Liver (tissue), 9 donors: ENCODE results near the gene TM7SF2. TPM values are rescaled to one million over a fixed set of nuclear protein-coding genes. Genes with fewer than 3 reads are reported as not detected.

Experiments
- DNase-seq: peaks from one replicate; pipeline ENCODE4 v3.0.0-alpha.2; 2017; ENCODE audit warnings: low spot score
- H3K27ac ChIP-seq, 2 donors: one replicate each; pipeline ENCODE4 v1.7.0; 2013; ENCODE audit warnings: inconsistent platforms in 2 of 2, low read length in 2 of 2, control low read depth in 1 of 2, low read depth in 1 of 2, mild to moderate bottlenecking in 1 of 2
- H3K27me3 ChIP-seq, 4 donors: one replicate each; pipeline versions ENCODE4 v1.6.1 to v1.7.0; 2013; ENCODE audit warnings: low read length in 3 of 4, inconsistent platforms in 1 of 4, mild to moderate bottlenecking in 1 of 4, moderate library complexity in 1 of 4; ENCODE audit not compliant: control insufficient read depth in 4 of 4, insufficient read depth in 4 of 4
- H3K36me3 ChIP-seq, 4 donors: one replicate each; pipeline versions ENCODE4 v1.6.1 to v1.7.0; 2013; ENCODE audit warnings: low read length in 3 of 4, mild to moderate bottlenecking in 3 of 4, low read depth in 1 of 4, moderate library complexity in 1 of 4; ENCODE audit not compliant: control insufficient read depth in 4 of 4, insufficient read depth in 3 of 4
- H3K4me1 ChIP-seq, 4 donors: one replicate each; pipeline versions ENCODE4 v1.6.1 to v1.7.0; 2013; ENCODE audit warnings: low read length in 3 of 4, mild to moderate bottlenecking in 3 of 4, moderate library complexity in 1 of 4; ENCODE audit not compliant: control insufficient read depth in 4 of 4, insufficient read depth in 4 of 4
- H3K4me3 ChIP-seq, 3 donors: one replicate each; pipeline versions ENCODE4 v1.6.1 to v1.7.0; 2013; ENCODE audit warnings: low read length in 3 of 3, control low read depth in 1 of 3, low read depth in 1 of 3, mild to moderate bottlenecking in 1 of 3
- H3K9ac ChIP-seq, 2 donors: one replicate each; pipeline ENCODE4 v1.7.0; 2013; ENCODE audit warnings: low read length in 2 of 2, mild to moderate bottlenecking in 2 of 2, moderate library complexity in 2 of 2, control low read depth in 1 of 2, low read depth in 1 of 2
- H3K9me3 ChIP-seq, 4 donors: one replicate each; pipeline versions ENCODE4 v1.6.1 to v1.7.0; 2013; ENCODE audit warnings: low read length in 3 of 4; ENCODE audit not compliant: control insufficient read depth in 4 of 4
- EGR1 ChIP-seq, 2 donors: IDR thresholded peaks; 2 replicates each; pipeline ENCODE4 v1.6.1; 2016 to 2018; ENCODE audit warnings: antibody characterized with exemption in 2 of 2, low read depth in 2 of 2
- FOXA1 ChIP-seq: IDR thresholded peaks from 2 replicates; pipeline ENCODE4 v1.6.1; 2016; ENCODE audit warnings: antibody characterized with exemption
- FOXA2 ChIP-seq: IDR thresholded peaks from 2 replicates; pipeline ENCODE4 v1.6.1; 2016; ENCODE audit warnings: antibody characterized with exemption
- GABPA ChIP-seq, 2 donors: IDR thresholded peaks in 1 of 2; conservative IDR thresholded peaks in 1 of 2; 2 replicates each; pipeline ENCODE4 v1.6.1; 2016; ENCODE audit warnings: antibody characterized with exemption in 2 of 2, mild to moderate bottlenecking in 1 of 2, moderate library complexity in 1 of 2
- HNF4A ChIP-seq, 2 donors: conservative IDR thresholded peaks; 2 replicates each; pipeline ENCODE4 v1.6.1; 2016; ENCODE audit warnings: antibody characterized with exemption in 2 of 2, mild to moderate bottlenecking in 2 of 2
- HNF4G ChIP-seq: IDR thresholded peaks from 2 replicates; pipeline ENCODE4 v1.6.1; 2016; ENCODE audit warnings: antibody characterized with exemption
- JUND ChIP-seq, 2 donors: IDR thresholded peaks; 2 replicates each; pipeline ENCODE4 v1.6.1; 2016; ENCODE audit warnings: antibody characterized with exemption in 2 of 2
- NR2F2 ChIP-seq: IDR thresholded peaks from 2 replicates; pipeline ENCODE4 v1.6.1; 2016; ENCODE audit warnings: antibody characterized with exemption
- RAD21 ChIP-seq, 2 donors: IDR thresholded peaks; 2 replicates each; pipeline ENCODE4 v1.6.1; 2016; ENCODE audit warnings: antibody characterized with exemption in 2 of 2, mild to moderate bottlenecking in 2 of 2
- REST ChIP-seq: IDR thresholded peaks from 2 replicates; pipeline ENCODE4 v1.6.1; 2016; ENCODE audit warnings: antibody characterized with exemption, mild to moderate bottlenecking
- RXRA ChIP-seq, 2 donors: IDR thresholded peaks; 2 replicates each; pipeline ENCODE4 v1.6.1; 2017 to 2018; ENCODE audit warnings: antibody characterized with exemption in 2 of 2, mild to moderate bottlenecking in 1 of 2
- SP1 ChIP-seq: IDR thresholded peaks from 2 replicates; pipeline ENCODE4 v1.6.1; 2018; ENCODE audit warnings: antibody characterized with exemption, mild to moderate bottlenecking
- TAF1 ChIP-seq: conservative IDR thresholded peaks from 2 replicates; pipeline ENCODE4 v1.6.1; 2016; ENCODE audit warnings: antibody characterized with exemption, mild to moderate bottlenecking
- YY1 ChIP-seq: IDR thresholded peaks from 2 replicates; pipeline ENCODE4 v1.6.1; 2016; ENCODE audit warnings: antibody characterized with exemption, mild to moderate bottlenecking
- WGBS: extraction: QIAGEN DNeasy Blood & Tissue Kit; methylation state at CpG from one replicate; pipeline ENCODE4 v1.1.7; 2013; 5-methylcytosine and 5-hydroxymethylcytosine counted together
- polyA plus RNA-seq, 2 donors: library from polyadenylated mRNA; stranded (reverse) in 1 of 2; unstranded in 1 of 2; fragments of 200-250 nt in 1 of 2; fragments of >200 nt in 1 of 2; fragmentation: Nextera tagmentation in 1 of 2; extraction: Ambion mirVana in 1 of 2; gene quantifications; one replicate each; pipeline versions ENCODE4 v1.2.1 to v1.2.3, GENCODE V29; 2013 to 2015
- total RNA-seq, 2 donors: library from RNA; depleted of rRNA; stranded (reverse); fragments of >200 nt; gene quantifications; one replicate each; pipeline ENCODE4 v1.2.3, GENCODE V29; 2014
- TF ChIP-seq, protein P1 (sequence below): IDR thresholded peaks from 2 replicates; pipeline ENCODE4 v1.6.1; 2016; ENCODE audit warnings: antibody characterized with exemption
- TF ChIP-seq, protein P2 (sequence below): fragments of 150-350 bp; IDR thresholded peaks from 2 replicates; pipeline ENCODE4 v1.5.1; 2017; ENCODE audit warnings: improper control_type of control experiment, low read depth, low read length; ENCODE audit not compliant: missing input control
- TF ChIP-seq, protein P3 (sequence below): IDR thresholded peaks from 2 replicates; pipeline ENCODE4 v1.6.1; 2016; ENCODE audit warnings: antibody characterized with exemption
- TF ChIP-seq, protein P4 (sequence below): IDR thresholded peaks from 2 replicates; pipeline ENCODE4 v1.6.1; 2016; ENCODE audit warnings: antibody characterized with exemption
- donor health status: healthy.
- donor health status: healthy.
- donor health status: healthy.
- donor health status: healthy.
- donor health status: healthy.

The TM7SF2 gene
- total and polyA plus RNA-seq, 4 donors, result 39.0 to 337 (median 89.1) TPM

- Histone ChIP-seq H3K27me3 (no peaks in the 10 kb centered on the region), H3K9ac (no peak overlapping the region), H3K36me3 (no peaks in the 10 kb centered on the region), H3K4me1 (no peaks in the 10 kb centered on the region), H3K9me3 (no peaks in the 10 kb centered on the region), H3K27ac (no peak overlapping the region), H3K4me3 (no peak overlapping the region)
- WGBS, result 34% methylated on average over 9 of the region's 9 CpGs
- TF ChIP-seq FOXA2, result no peak
- TF ChIP-seq, protein P1, sequence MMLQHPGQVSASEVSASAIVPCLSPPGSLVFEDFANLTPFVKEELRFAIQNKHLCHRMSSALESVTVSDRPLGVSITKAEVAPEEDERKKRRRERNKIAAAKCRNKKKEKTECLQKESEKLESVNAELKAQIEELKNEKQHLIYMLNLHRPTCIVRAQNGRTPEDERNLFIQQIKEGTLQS, result no peak
- no peak for DNase-seq
Observed at GRCh38 chr11:65069217-65069616, 42.5 kb upstream of the TM7SF2 start.

GRCh38 chr11:65071907-65072630, 39.6 kb upstream of the TM7SF2 start:
- Histone ChIP-seq H3K9ac (no peak overlapping the region), H3K27ac (no peak overlapping the region), H3K36me3 (no peaks in the 10 kb centered on the region), H3K4me1 (no peaks in the 10 kb centered on the region), H3K9me3 (no peaks in the 10 kb centered on the region), H3K4me3 (no peak overlapping the region), H3K27me3 (no peaks in the 10 kb centered on the region)
- DNase-seq, result no peak
- 83% methylated on average over 4 of the region's 4 CpGs for WGBS
- TF ChIP-seq REST, result no peak
- TF ChIP-seq HNF4A (conservative IDR thresholded peaks at IDR 0.05), result no peak
- TF ChIP-seq, protein P2, sequence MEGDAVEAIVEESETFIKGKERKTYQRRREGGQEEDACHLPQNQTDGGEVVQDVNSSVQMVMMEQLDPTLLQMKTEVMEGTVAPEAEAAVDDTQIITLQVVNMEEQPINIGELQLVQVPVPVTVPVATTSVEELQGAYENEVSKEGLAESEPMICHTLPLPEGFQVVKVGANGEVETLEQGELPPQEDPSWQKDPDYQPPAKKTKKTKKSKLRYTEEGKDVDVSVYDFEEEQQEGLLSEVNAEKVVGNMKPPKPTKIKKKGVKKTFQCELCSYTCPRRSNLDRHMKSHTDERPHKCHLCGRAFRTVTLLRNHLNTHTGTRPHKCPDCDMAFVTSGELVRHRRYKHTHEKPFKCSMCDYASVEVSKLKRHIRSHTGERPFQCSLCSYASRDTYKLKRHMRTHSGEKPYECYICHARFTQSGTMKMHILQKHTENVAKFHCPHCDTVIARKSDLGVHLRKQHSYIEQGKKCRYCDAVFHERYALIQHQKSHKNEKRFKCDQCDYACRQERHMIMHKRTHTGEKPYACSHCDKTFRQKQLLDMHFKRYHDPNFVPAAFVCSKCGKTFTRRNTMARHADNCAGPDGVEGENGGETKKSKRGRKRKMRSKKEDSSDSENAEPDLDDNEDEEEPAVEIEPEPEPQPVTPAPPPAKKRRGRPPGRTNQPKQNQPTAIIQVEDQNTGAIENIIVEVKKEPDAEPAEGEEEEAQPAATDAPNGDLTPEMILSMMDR, result no peak
- no peak for TF ChIP-seq YY1
- TF ChIP-seq, protein P1, result no peak
- TF ChIP-seq NR2F2, result no peak
- TF ChIP-seq FOXA2, result no peak
- no peak for TF ChIP-seq HNF4G
- TF ChIP-seq FOXA1, result no peak
- TF ChIP-seq, protein P3, sequence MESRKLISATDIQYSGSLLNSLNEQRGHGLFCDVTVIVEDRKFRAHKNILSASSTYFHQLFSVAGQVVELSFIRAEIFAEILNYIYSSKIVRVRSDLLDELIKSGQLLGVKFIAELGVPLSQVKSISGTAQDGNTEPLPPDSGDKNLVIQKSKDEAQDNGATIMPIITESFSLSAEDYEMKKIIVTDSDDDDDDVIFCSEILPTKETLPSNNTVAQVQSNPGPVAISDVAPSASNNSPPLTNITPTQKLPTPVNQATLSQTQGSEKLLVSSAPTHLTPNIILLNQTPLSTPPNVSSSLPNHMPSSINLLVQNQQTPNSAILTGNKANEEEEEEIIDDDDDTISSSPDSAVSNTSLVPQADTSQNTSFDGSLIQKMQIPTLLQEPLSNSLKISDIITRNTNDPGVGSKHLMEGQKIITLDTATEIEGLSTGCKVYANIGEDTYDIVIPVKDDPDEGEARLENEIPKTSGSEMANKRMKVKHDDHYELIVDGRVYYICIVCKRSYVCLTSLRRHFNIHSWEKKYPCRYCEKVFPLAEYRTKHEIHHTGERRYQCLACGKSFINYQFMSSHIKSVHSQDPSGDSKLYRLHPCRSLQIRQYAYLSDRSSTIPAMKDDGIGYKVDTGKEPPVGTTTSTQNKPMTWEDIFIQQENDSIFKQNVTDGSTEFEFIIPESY, result no peak
- TF ChIP-seq JUND (IDR thresholded peaks at IDR 0.05), result no peak
- TF ChIP-seq TAF1, result no peak
- TF ChIP-seq, protein P4, sequence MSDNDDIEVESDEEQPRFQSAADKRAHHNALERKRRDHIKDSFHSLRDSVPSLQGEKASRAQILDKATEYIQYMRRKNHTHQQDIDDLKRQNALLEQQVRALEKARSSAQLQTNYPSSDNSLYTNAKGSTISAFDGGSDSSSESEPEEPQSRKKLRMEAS, result no peak
- TF ChIP-seq GABPA (IDR thresholded peaks at IDR 0.05 in 1 of 2, conservative IDR thresholded peaks at IDR 0.05 in 1 of 2), result no peak
- no peak for TF ChIP-seq SP1
- no peak for TF ChIP-seq EGR1 (IDR thresholded peaks at IDR 0.05; ENCODE audit: low read depth in 2 of 2)
- TF ChIP-seq RXRA (IDR thresholded peaks at IDR 0.05), result no peak
- TF ChIP-seq RAD21 (IDR thresholded peaks at IDR 0.05), result no peak
